COLO829 (cell line): Measurements from ENCODE around the gene C16orf87.

Experiments
- DNase-seq: peaks from one replicate; pipeline ENCODE4 v3.0.0; 2012; ENCODE audit warnings: low spot score

The C16orf87 gene

DNA sequence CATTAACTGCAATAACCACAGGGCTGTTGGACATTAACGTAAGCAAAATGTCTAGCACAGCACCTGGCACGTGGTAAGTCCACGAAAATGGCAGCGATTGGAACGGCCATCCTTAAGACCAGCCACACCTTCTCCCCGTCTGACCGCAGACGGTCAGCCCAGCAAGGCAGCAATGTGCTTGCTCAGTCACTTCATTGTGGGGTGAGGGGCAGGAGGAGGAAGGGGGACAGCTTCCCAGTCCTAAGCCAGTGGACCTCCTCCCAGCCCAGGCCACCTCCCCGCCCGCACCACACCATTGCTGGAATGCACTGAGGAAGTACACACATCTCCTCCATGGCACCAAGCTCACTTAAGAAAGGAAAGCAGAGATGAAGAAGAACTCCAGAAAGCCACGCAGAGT, 74.2 kb downstream of the C16orf87 start:
- no peak for DNase-seq

DNA sequence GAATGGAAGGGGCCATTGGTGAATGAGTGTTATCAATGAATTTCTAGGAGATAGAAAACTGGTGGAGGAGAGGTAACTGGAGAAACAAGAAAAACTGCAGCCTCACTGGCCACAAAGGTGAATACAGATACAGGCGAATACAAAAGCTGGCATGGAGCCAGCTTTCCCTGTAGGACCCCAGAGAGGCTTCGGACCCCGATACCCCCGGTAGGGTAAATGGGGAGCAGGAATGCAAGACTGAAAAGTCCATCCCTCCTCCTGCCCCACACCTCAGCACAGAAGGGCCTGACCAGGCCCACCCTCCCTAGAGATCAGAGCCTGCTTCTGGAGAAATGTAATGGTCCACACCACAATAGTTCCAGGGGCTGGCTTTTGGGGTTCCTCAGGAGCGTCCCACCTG, 78.0 kb downstream of the C16orf87 start:
- DNase-seq: no peak

DNA sequence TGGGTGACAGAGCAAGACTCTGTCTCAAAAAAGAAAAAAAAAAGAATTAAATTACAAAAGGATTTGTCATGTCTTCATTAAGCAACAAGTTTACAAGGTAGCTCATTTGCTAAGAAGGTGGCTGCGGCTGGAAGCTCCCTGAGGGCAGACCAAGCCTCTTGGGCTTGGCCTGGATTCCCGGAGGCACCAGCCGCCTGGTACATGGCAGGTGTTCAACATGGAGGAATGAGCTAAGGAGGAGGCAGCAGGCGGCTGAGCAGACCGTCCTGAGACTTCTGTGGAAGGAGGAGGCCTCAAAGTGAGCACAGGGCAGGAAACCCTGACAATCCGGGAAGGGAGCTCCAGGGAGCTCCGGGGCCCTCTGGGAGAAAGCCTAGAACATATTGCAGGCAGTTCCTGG, 79.6 kb downstream of the C16orf87 start:
- no peak for DNase-seq

DNA sequence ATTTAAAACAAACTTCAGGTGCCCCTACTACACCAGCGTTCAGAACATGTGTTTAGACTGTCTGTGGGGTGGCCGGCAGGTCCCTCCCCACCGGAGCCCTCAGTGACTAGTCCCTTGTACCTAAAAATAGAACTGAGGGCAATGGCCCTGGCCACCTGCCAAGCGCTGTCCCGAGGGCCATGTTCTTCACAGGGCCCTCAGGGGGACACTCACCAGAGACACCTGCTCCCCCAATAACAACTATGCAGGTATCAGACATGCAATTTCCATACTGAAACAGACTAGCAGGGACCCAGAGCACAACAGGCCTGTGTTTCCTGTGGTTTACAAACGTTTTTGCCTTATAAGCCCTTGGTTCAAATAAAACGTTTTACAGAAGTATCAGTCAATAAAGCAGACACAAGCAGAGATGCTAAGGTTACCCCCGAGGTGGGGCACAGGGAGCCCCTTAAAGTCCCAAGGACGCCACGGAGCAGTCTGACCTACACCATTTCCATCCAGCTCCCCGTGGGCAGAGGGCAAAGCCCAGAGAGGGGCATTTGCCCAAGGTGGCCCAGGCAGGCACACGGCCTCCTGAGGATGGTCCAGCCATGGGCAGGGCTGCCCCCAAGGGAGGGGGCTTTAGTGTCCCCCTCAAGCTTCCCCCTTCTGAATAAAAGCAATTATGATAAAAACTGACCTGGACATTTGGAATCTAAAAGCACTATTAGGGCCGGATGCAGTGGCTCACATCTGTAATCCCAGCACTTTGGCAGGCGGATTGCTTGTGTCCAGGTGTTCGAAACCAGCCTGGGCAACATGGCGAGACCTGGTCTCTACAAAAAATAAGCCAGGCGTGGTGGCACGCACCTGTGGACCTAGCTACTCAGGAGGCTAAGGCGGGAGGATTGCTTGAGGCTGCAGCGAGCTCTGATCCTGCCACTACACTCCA, 81.9 kb downstream of the C16orf87 start:
- DNase-seq: no peak

DNA sequence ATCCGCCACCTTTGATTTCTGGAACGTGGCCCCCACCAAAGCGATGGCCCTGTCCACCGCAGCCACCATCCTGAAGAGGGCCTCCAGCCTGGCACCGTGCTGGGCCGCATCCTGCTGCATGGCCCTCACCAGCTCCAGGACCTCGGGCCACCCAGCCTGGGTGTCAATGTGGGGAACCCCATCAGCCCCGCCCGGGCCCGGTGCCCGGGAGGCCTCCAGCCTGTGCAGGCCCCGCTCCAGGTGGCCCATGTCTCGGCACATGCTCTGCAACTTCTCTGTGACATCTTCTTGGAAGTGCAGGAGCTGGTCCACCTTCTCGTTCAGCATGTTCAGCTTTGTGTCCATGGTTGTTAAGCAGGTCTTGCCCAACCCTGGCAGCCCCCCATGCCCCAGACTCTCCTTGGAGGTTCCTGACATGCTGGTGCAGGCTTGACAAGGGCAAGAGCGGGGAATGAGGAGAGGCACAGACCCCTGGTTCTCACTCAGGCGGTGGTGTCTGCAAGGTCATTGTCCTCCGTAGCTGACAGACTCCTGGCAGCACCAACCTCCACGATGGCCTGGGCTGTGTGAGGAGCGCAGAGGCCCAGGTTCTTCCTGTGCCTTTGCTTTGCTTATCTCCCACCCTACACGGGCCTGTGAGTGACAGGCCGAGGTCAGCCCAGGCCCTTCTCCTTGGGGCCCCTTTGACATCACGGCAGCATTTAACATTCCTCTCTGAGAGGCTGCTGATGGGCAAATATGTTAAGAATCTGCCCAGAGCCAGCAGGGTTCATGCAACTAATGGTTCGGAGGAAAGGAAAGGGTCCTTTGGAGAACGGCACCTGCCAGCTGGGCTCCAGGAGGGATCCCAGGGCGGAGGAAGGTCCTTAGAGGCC, 83.0 kb downstream of the C16orf87 start, which contains the start of gene MYLK3:
TSS of gene MYLK3 (minus strand) at position 568 of the 875 bp plus-strand sequence. CDS start at position 417, 151 bp downstream.
- no peak for DNase-seq

DNA sequence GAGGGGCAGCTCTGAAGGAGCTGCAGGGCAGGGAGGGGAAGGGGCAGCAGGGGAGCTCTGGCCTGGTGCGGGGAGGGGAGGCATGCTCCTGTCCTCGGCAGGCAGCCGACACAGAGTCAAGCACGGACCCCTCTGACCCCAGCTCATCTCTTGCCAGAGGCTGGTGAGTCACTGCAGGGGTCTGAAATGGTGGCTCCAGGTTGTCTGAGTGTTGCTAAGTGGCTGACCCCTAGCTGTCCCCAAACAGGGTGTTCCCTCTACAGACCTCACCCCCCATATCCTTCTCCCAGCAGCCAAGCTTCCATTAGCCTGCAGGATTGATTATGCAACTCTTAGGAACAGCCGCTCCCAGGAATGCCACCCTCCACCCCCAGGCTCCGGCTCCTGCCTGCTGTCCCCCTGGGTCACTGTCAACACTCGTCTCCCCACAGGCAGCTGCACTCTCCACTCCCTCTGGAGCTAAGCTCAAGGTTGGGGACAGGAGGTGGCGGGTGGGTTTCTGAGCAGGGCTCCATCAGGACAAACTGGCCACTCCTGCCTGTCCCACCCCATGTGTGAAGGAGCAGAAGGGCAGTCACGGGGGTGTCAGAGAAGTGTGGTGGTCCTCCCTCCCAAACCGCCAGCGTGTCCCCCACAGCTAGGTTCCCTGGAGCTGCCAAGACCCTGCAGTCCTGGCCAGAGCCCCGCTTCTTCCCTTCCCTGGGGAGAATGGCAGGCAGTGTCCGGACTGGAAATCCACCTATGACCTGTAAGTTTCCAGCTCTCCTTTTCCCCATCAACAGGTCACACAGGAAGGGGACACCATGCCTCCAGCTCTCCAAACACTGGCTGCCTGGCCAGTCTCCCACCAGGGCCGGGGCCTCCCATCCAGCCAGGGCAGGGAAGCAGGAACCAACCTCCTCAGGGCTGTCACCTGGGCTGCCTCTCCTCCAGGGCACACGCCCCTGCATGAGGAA, 83.9 kb downstream of the C16orf87 start:
- DNase-seq: no peak
